ENCODE results near the gene FAM131C.
"Not testable (repeated sequence)": the region's sequence is repeated elsewhere in the genome, so short reads cannot be mapped to it uniquely, and the experiment has no call there.

The FAM131C gene

GRCh38 chr1:16029288-16029687 is 44.2 kb downstream of the FAM131C start:
- Mint-ChIP-seq H3K9me3 (no peaks in the 10 kb centered on the region), H3K27me3 (peaks cover 60% of the 10 kb centered on the region), H3K27ac (ENCODE audit: low read depth) (peak overlapping the region; percentile 55), H3K36me3 (ENCODE audit: insufficient read depth) (no peaks in the 10 kb centered on the region), H3K4me3 (no peak overlapping the region), H3K4me1 (no peaks in the 10 kb centered on the region)
- DNase-seq (ENCODE audit: low spot score in 2 of 2) (no peak), ATAC-seq (replicated peaks; ENCODE audit: extremely low read depth, poor library complexity, severe bottlenecking) (no peak)

DNA sequence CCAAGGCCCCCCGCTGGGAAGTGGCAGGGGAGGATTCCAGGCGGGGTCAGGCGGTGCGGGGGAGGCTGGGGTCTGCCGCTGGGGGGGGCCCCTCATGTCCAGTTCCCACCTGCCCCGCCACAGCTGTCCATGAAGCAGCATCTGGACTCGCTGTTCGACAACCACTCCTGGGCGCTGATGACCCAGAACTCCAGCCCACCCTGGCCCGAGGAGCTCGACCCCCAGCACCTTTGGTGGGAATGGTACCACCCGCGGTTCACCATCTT is 44.5 kb downstream of the FAM131C start:
- not testable (repeated sequence) for ATAC-seq (replicated peaks; ENCODE audit: extremely low read depth, poor library complexity, severe bottlenecking); H3K4me1 Mint-ChIP-seq; DNase-seq (ENCODE audit: low spot score in 2 of 2); H3K4me3 Mint-ChIP-seq; H3K9me3 Mint-ChIP-seq; H3K36me3 Mint-ChIP-seq (ENCODE audit: insufficient read depth); H3K27ac Mint-ChIP-seq (ENCODE audit: low read depth)
- H3K27me3 Mint-ChIP-seq, result peaks cover 60% of the 10 kb centered on the region

- H3K27ac Mint-ChIP-seq (ENCODE audit: low read depth), result peak overlapping the region; percentile 63
- no peaks in the 10 kb centered on the region for H3K9me3 Mint-ChIP-seq
- H3K4me3 Mint-ChIP-seq, result peak overlapping the region; percentile 25
- DNase-seq (ENCODE audit: low spot score in 2 of 2) (no peak), ATAC-seq (replicated peaks; ENCODE audit: extremely low read depth, poor library complexity, severe bottlenecking) (no peak)
- no peaks in the 10 kb centered on the region for H3K4me1 Mint-ChIP-seq
- peaks cover 63% of the 10 kb centered on the region for H3K27me3 Mint-ChIP-seq
- H3K36me3 Mint-ChIP-seq (ENCODE audit: insufficient read depth), result no peaks in the 10 kb centered on the region
Observed at GRCh38 chr1:16028237-16029002, 45.0 kb downstream of the FAM131C start.

DNA sequence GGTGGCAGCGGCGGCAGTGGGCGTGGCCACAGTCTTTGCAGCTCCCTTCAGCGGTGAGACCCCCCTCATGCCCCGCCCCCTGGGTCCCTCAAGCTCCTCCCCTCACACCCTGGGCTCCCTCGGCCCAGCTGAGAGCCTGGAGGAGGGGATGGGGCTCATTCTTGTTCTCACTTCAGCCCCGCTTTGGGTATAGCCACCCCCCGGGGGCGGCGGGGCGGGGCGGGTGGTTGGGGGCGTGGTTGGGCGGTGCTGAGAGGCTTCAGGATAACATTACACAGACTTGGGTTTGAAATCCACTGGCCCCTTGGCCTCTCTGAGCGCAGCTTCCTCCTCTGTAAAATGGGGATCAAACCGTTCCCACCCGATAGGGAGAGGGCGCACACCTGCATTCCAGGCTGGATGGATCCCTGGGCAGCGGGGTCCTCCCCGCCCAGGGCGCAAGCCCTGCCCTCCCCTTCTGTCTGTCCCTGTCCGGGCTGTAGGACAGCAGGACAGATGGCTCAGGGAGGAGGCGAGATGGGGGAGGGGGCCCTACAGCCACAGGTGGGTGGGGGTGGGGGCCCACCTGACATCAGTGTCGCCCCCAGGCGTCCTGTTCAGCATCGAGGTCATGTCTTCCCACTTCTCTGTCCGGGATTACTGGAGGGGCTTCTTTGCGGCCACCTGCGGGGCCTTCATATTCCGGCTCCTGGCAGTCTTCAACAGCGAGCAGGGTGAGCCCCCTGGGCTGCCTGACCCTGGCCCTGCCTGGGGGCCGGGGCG is 46.5 kb downstream of the FAM131C start:
- ATAC-seq (replicated peaks; ENCODE audit: extremely low read depth, poor library complexity, severe bottlenecking), result peak; percentile 32
- Mint-ChIP-seq H3K4me1 (no peaks in the 10 kb centered on the region), H3K27me3 (peaks cover 67% of the 10 kb centered on the region), H3K36me3 (ENCODE audit: insufficient read depth) (no peaks in the 10 kb centered on the region), H3K4me3 (peak overlapping the region; percentile 23), H3K9me3 (no peaks in the 10 kb centered on the region), H3K27ac (ENCODE audit: low read depth) (no peak overlapping the region)
- no peak for DNase-seq (ENCODE audit: low spot score in 2 of 2)

- not testable (repeated sequence) for ATAC-seq (replicated peaks; ENCODE audit: extremely low read depth, poor library complexity, severe bottlenecking); H3K9me3 Mint-ChIP-seq; H3K4me3 Mint-ChIP-seq; H3K36me3 Mint-ChIP-seq (ENCODE audit: insufficient read depth); H3K27ac Mint-ChIP-seq (ENCODE audit: low read depth); DNase-seq (ENCODE audit: low spot score in 2 of 2); H3K4me1 Mint-ChIP-seq
- H3K27me3 Mint-ChIP-seq, result peaks cover 67% of the 10 kb centered on the region
Observed at GRCh38 chr1:16026302-16026701, 47.1 kb downstream of the FAM131C start.

DNA sequence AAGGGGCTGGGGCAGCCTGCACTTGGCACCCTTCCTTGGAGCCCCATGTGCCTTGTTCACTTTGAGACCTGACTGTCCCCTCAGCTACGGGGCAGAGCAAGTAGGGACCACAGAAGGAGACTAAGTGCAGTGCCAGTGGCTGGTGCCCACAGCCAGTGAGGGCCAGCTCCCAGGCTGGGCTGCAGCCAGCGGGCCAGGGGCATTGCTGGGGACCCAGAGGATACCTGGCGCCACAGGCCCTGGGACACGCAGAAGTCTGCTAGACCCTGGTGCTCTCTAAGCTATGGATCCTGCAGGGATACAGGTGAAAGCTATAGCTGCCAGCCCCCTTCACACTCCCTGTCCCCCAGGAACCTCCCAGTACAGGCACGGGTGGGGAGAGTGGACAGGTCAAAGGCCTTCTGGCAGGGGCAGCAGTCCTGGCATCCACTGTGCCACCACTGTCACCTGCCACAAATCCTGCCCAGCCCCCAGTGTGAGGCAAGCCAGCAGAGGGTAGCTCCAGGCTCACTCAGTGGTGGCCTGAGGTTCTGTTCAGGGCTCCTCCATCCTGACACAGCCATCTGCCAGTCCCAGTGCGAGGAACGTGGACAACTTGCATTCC is 50.3 kb downstream of the FAM131C start:
- H3K4me1 Mint-ChIP-seq, result no peaks in the 10 kb centered on the region
- no peak for ATAC-seq (replicated peaks; ENCODE audit: extremely low read depth, poor library complexity, severe bottlenecking)

GRCh38 chr1:16022393-16022792 is 51.1 kb downstream of the FAM131C start:
- Mint-ChIP-seq H3K9me3 (no peaks in the 10 kb centered on the region), H3K4me3 (no peak overlapping the region), H3K4me1 (no peaks in the 10 kb centered on the region), H3K27ac (ENCODE audit: low read depth) (no peak overlapping the region), H3K27me3 (peaks cover 35% of the 10 kb centered on the region), H3K36me3 (ENCODE audit: insufficient read depth) (no peaks in the 10 kb centered on the region)
- DNase-seq (ENCODE audit: low spot score in 2 of 2) (no peak), ATAC-seq (replicated peaks; ENCODE audit: extremely low read depth, poor library complexity, severe bottlenecking) (no peak)

More for the DNA sequence above, 50.3 kb downstream of the FAM131C start:
- H3K27me3 Mint-ChIP-seq, result peaks cover 42% of the 10 kb centered on the region
- DNase-seq (ENCODE audit: low spot score in 2 of 2), result no peak
- no peak overlapping the region for H3K4me3 Mint-ChIP-seq
- H3K27ac Mint-ChIP-seq (ENCODE audit: low read depth), result no peak overlapping the region
- H3K36me3 Mint-ChIP-seq (ENCODE audit: insufficient read depth), result no peaks in the 10 kb centered on the region
- H3K9me3 Mint-ChIP-seq, result no peaks in the 10 kb centered on the region

DNA sequence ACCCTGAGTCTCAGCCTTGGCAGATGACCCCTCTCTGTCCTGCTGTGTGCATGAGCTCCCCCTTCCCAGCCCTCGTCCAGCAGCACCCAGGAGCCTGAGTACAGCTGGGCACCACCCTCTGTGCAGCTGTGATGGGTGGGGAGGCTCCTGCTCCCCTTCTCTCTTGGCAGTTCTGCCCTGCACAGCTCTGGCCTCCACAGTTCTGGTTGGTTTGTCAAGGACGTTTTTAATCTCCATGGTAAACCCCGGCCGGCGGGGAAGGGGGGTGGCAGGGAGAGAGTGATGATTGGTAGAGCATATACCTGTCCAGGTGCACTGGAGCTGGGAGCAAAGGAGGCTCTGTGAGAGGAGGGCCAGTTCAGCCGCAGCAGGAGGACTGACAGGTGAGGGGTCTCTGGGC is 51.8 kb downstream of the FAM131C start, which contains the start of gene CLCNKA:
Gene CLCNKA, plus strand, starts transcription at position 356 of the 400 bp plus-strand sequence. CDS start 584 bp downstream, outside the sequence.
- H3K27me3 Mint-ChIP-seq, result peaks cover 34% of the 10 kb centered on the region
- no peak for DNase-seq (ENCODE audit: low spot score in 2 of 2)
- no peak within 1 kb of the TSS for H3K4me3 Mint-ChIP-seq
- no peaks in the 10 kb centered on the region for H3K36me3 Mint-ChIP-seq (ENCODE audit: insufficient read depth)
- H3K4me1 Mint-ChIP-seq, result no peaks in the 10 kb centered on the region
- no peak within 1 kb of the TSS for H3K27ac Mint-ChIP-seq (ENCODE audit: low read depth)
- H3K9me3 Mint-ChIP-seq, result no peaks in the 10 kb centered on the region
- ATAC-seq (replicated peaks; ENCODE audit: extremely low read depth, poor library complexity, severe bottlenecking), result no peak

GRCh38 chr1:16020878-16021277 is 52.6 kb downstream of the FAM131C start:
- not testable (repeated sequence) for H3K27ac Mint-ChIP-seq (ENCODE audit: low read depth); H3K9me3 Mint-ChIP-seq; H3K4me1 Mint-ChIP-seq; H3K36me3 Mint-ChIP-seq (ENCODE audit: insufficient read depth); H3K4me3 Mint-ChIP-seq; ATAC-seq (replicated peaks; ENCODE audit: extremely low read depth, poor library complexity, severe bottlenecking); DNase-seq (ENCODE audit: low spot score in 2 of 2)
- H3K27me3 Mint-ChIP-seq, result peaks cover 40% of the 10 kb centered on the region

- DNase-seq (ENCODE audit: low spot score in 2 of 2) (no peak), ATAC-seq (replicated peaks; ENCODE audit: extremely low read depth, poor library complexity, severe bottlenecking) (no peak)
- peaks cover 45% of the 10 kb centered on the region for H3K27me3 Mint-ChIP-seq
- H3K9me3 Mint-ChIP-seq, result no peaks in the 10 kb centered on the region
- H3K36me3 Mint-ChIP-seq (ENCODE audit: insufficient read depth), result no peaks in the 10 kb centered on the region
- no peaks in the 10 kb centered on the region for H3K4me1 Mint-ChIP-seq
- H3K27ac Mint-ChIP-seq (ENCODE audit: low read depth), result no peak overlapping the region
- H3K4me3 Mint-ChIP-seq, result no peak overlapping the region
Observed at GRCh38 chr1:16020325-16020724, 53.1 kb downstream of the FAM131C start.

DNA sequence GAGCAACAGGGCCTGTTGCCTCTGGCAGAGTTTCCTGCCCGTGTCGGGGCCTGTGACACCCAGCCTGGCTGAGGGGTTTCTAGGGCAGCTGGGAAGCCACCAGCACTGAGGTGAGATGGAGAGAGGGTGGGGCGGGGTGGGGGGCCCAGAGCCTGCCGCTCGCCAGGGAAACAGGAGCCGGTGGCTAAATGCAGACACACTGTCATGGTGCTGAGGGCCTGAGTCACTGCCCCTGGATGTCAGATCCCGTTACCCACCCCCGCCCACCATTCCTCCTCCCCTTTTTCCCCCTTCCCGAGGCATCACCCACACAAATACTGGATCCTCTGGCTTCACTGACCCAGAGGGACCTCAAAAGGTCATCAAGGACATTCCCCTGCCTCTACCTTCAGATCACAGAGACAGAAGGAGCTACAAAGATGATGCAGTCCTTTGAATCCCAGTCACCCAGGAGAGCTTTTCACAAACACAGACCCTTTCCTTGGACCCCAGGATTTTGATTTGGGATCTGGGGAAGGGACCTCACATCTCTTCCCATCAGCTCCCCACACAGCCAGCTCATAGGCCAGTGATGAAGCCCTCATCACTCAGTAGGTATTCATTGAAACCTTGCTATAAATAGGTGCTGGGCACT is 53.7 kb downstream of the FAM131C start:
- H3K9me3 Mint-ChIP-seq, result no peaks in the 10 kb centered on the region
- H3K27me3 Mint-ChIP-seq, result peaks cover 48% of the 10 kb centered on the region
- ATAC-seq (replicated peaks; ENCODE audit: extremely low read depth, poor library complexity, severe bottlenecking) (no peak), DNase-seq (ENCODE audit: low spot score in 2 of 2) (no peak)
- no peak overlapping the region for H3K27ac Mint-ChIP-seq (ENCODE audit: low read depth)
- H3K4me3 Mint-ChIP-seq, result no peak overlapping the region
- no peaks in the 10 kb centered on the region for H3K4me1 Mint-ChIP-seq
- no peaks in the 10 kb centered on the region for H3K36me3 Mint-ChIP-seq (ENCODE audit: insufficient read depth)

DNA sequence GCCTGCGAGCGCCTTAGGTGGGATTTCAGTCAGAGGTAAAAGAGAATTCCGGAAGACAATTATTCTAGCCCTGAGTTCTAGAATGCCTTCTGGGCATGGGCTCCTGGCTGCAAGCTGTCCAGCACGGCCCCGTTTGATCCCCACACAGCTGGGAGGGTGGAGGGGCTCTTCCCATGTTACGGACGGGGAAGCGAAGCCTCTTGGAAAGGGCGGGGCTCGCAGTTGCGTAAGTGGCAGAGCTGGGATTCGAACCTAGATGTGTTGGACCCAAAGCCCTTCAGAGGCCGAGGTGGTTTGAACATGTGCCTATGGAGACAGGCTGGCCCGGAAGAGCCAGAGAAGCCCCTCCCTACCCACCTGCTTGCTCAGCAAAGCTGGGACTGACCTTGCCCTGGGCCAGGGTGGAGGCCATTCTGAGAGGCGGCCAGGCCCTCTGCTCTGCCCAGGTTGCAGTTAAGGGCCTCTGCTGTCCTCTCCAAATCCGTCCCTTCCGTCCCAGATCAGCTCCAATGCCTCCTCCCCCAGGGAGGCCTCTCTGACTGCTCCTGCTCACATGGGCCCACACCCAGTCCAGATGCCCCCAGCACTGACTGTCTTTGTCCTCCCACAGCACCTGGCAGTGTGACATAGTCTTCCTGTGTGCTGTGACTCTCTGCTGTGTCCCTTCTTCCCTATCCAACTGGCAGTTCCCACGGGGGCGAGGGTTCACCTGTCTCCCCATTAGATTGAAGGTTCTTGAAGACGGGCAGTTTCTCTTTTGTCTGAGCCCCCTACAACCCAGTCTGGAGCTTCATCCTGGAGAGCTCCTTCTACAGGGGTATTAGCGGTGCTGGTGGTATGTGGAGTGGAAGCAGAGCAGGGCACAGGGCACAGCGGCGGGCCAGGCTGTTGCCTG is 54.5 kb downstream of the FAM131C start:
- no peaks in the 10 kb centered on the region for H3K4me1 Mint-ChIP-seq
- no peak overlapping the region for H3K4me3 Mint-ChIP-seq
- no peaks in the 10 kb centered on the region for H3K36me3 Mint-ChIP-seq (ENCODE audit: insufficient read depth)
- peaks cover 48% of the 10 kb centered on the region for H3K27me3 Mint-ChIP-seq
- DNase-seq (ENCODE audit: low spot score in 2 of 2), result no peak
- no peaks in the 10 kb centered on the region for H3K9me3 Mint-ChIP-seq
- H3K27ac Mint-ChIP-seq (ENCODE audit: low read depth), result no peak overlapping the region
- no peak for ATAC-seq (replicated peaks; ENCODE audit: extremely low read depth, poor library complexity, severe bottlenecking)
